Left colon (tissue), 2 donors: ENCODE measurements around the gene PPFIA2. TPM values are rescaled to one million over a fixed set of nuclear protein-coding genes. Genes with fewer than 3 reads are reported as not detected.
A peak's percentile ranks its signal among the peaks of the same experiment; 100 is the strongest.
"Not testable (repeated sequence)": the region's sequence is repeated elsewhere in the genome, so short reads cannot be mapped to it uniquely, and the experiment has no call there.

Source experiments
- ATAC-seq: fragments of 200-7000 bp; cut with Tn5 transposase; one replicate; pipeline ENCODE4 v1.9.1; 2020; ENCODE audit warnings: mild to moderate bottlenecking, moderate library complexity
- DNase-seq, 2 donors: peaks; one replicate each; pipeline ENCODE4 v3.0.0-alpha.2; 2020
- intact Hi-C, 2 donors: fragments of 100-400 bp; cut with DNase I in 1 of 2; cut with micrococcal nuclease in 1 of 2; formaldehyde crosslinking; loops; one replicate each; pipeline versions ENCODE4 v1.11.2 to v1.14.0; 2022; cut with DNase I, micrococcal nuclease
- total RNA-seq, 2 donors: library from RNA; stranded (reverse); fragmentation: NEBNext Ultra II Directional; extraction: Animal tissue kit (Norgen Biotek cat#: 25700); gene quantifications; one replicate each; pipeline ENCODE4 v1.2.1, GENCODE V29; 2021
- donor health status: DM: no; HTN: no; CAD: no.
- donor health status: DM: yes; HTN: yes; CAD: no.

The PPFIA2 gene
- total RNA-seq, 2 donors from 2014 or later = 1.1 to 2.2 TPM

DNA sequence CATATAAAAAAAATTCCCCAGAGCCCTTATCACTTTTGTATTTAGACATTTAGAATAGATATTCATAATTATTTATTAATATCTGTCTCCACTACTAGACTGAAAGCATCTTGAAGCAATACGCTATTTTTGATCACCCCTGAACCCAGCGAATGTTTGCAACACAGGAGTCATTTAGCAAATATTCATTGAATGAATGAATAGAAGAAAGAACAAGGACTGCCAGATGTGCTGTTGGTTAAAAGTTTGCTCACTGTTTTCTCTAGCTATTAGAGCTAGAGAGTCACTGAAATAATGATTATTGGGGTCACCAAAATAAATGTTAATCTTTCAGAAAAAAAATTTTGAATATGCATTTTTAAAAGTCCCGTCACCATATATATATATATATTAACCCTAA is 506.9 kb downstream of the PPFIA2 start:
- ATAC-seq = no peak
- no peak for DNase-seq
- intact Hi-C loops = no loop called here

DNA sequence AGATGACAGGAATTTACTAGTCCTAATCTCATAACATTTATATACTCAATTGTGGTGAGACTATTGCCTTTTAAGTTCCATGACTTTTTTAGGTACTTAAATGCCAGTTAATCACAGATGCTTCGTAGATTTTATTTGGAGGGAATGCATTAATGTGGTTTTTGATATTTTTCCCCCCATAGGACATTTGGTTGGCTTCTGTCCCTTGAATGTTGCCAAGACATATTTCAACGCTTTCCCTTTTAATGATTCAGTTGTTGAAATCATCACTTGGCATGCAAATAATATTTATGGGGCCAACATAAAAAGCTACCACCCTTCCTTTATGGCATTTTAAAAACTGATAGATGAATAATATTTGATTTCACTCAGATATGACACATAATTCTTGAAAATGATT is 509.2 kb downstream of the PPFIA2 start:
- no peak for ATAC-seq

DNA sequence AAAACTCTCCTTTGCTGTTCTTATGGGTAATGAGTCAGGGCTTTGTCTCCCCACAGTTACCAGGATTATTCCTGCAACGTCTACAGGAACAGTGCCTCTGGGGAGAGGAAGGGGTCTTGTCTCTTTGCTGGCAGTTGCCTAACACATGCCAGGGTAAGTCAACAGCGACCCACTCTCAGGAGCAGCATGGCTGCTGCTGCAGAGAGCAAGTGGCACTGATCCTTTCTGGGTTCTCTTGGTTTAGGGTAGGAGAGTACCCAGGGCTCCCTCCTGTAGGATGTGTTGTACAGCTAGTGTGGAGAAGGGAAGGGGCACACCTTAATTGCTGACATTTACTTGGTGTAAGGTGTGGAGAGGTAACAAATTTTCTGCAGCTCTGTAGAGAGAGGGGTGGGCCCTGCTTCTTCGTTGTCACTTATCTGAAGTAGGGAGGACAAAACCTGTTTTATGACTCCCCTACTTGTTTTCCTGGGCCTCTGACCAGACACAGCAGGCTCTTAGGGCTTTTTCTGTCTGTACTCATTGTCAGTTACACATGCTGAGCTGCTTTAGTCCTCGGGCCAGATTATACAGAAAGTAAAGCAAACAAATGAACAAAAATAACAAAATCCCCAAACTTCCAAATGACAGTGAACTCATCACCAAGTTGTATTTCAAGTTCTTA is 513.1 kb downstream of the PPFIA2 start:
- intact Hi-C loops = no loop called here
- ATAC-seq (peak; percentile 38), DNase-seq (no peak)

More for the DNA sequence above, 509.2 kb downstream of the PPFIA2 start:
- DNase-seq = no peak
- intact Hi-C loops = no loop called here

DNA sequence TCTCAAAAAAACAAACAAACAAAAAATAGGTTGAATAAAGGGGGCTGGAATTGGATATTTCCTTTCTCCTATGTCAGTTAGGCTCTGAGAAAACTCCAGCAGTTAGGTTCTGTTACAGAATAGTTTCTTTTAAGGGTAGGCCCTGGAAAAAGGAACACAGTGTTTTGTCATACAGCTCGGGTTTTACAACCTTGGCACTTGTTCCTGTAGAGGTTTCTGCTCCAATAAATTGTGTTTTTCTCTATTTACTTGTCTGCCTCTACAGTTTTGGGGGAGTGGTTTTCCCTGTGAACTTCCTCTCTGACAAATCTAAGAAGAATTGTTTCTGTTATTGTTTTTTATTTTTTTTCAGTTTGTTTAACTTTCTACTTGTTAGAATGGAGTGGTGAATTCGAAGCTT is 513.7 kb downstream of the PPFIA2 start:
- ATAC-seq (peak; percentile 78), DNase-seq (no peak)
- intact Hi-C loops = no loop called here

DNA sequence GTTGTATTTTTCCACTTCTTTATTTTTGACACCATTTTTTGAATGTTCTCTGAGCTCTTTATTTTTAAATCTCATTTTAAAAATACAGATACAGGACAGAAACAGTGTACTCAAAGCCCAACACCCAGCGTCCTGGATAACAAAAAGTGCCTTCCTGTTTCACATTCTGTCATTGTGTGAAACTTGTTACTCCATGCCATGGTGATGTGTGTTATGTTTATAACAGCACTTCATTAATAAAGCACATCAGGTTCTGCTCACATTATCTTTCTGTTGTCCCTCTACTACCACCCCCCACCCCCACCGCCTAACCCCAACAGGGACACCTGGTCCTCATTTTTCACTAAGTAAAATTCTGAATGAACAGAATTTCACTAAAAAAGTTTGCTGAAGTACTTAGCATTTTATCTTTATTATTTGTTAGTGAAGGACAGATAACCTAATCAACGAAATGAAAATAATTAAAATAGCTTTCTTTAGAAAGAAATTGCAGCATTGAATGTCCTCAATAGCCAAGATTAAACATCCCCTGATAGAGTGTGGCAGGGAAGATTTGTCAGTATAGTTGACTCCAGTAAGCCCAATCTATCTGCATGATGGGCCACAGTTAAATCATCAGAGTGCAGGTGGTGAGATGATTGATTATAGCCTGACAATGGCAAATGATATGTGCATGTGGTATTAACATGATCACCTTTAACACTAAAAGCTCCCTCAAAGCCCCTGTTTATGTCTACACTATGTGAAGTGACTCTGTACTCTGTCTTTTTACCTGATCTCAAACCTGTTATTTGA is 527.4 kb downstream of the PPFIA2 start:
- intact Hi-C loops = no loop called here
- ATAC-seq (no peak), DNase-seq (no peak)

DNA sequence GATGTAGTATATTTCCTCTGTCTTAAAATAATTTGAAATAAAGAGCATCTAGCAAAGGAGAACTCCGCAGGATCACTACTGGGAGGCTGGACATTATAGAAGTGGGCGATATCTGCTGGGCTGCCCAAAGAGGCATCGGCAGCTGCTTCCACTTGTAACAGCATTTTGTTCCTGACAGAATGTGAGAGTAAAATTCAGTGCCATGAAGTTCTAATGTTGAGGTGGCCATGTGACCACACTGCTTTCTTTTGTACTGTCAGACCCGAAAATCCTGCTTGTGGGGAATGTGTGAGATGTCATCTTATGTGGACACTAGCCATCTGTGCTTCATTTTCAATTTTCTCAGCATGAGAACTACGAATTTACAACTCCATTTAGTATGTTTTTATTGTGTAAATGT is 529.4 kb downstream of the PPFIA2 start:
- intact Hi-C loops = no loop called here
- DNase-seq = no peak
- ATAC-seq = no peak

DNA sequence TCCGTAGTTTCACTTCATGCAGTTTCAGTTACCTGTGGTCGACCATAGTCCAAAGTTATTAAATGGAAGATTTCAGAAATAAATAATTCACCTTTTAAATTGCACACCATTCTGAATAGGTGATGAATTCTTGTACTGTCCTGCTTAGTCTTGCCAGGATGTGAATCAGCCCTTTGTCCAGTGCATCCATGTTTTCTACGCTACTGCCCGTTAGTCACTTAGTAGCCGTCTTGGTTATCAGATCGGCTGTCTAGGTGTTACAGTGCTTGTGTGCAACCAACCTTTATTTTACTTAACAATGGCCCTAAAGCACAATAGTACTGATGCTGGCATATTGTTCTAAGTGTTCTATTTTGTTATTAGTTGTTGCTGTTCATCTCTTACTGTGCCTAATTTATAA is 534.5 kb downstream of the PPFIA2 start:
- no peak for ATAC-seq
- no peak for DNase-seq
- intact Hi-C loops = no loop called here

DNA sequence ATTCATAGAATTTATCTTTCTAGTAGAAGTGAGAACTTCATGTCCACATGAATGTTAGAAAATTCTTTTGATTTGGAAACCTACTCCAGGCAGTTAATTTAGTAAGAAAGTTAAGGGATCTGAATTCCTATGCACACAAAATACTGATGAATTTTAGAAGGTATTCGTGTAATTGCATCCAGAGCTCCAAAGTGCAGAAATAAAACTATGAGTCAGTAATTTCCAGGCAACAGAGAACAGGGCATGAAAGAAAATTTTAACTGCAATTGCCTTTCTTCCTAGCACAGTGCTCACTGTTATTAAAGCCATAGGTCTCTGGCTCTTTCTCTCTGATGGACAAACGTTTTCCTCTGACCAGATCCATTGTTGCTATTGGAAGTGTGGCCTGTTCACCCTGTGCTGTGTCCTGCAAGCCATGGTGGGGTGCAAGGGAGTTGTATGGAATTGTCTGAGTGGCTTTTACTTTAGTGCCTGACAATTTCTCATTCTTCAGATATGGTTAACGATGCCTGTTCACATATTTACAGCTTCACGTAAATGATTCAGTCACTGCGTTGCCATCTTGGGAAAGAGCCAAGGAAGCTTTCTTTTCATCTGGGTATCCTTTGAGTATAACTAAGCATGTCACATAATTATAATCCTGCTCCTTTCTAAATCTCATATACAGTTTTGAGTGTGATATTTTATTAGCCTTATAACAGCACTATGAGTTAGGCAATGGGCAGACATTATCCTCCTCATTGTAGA is 536.1 kb downstream of the PPFIA2 start:
- DNase-seq (no peak), ATAC-seq (no peak)
- intact Hi-C loops = no loop called here

DNA sequence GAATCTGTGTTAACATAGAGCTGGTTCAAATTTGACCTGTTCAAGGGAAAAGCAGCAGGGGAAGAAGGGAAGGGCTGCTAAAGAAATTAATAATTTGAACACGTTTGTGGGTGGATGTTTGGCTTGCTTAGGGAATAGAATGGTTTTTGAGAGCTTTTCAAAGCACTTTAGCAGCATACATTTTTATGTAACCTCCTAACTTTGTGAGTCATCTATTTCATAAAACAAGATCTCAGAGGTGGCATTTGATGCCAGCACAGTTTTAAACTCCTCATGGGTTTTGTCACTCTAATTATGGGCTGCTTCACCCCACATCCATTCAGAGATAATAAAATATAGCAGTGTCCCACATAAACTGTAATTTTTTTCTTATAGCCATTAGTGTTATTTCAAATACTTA is 537.5 kb downstream of the PPFIA2 start:
- DNase-seq (no peak), ATAC-seq (no peak)
- intact Hi-C loops = no loop called here

DNA sequence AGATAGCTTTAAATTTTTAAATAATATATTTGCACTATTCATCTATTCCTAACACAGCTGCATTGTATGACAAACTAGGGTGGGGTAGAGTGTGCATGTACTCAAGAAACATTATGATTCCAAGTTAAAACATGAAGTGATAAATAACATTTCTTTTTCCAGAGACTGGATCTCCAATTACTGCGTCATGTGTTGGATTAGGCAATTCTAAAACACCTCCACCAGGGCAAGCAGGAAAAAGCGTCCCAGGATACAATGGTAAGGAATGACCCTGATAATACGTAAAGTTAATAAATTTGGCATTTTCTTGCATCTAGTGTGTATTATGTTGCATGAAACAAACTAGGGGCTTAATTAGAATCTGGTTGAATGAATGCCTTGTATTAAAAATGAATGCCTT is 542.4 kb downstream of the PPFIA2 start:
- intact Hi-C loops = no loop called here
- no peak for ATAC-seq
- no peak for DNase-seq

DNA sequence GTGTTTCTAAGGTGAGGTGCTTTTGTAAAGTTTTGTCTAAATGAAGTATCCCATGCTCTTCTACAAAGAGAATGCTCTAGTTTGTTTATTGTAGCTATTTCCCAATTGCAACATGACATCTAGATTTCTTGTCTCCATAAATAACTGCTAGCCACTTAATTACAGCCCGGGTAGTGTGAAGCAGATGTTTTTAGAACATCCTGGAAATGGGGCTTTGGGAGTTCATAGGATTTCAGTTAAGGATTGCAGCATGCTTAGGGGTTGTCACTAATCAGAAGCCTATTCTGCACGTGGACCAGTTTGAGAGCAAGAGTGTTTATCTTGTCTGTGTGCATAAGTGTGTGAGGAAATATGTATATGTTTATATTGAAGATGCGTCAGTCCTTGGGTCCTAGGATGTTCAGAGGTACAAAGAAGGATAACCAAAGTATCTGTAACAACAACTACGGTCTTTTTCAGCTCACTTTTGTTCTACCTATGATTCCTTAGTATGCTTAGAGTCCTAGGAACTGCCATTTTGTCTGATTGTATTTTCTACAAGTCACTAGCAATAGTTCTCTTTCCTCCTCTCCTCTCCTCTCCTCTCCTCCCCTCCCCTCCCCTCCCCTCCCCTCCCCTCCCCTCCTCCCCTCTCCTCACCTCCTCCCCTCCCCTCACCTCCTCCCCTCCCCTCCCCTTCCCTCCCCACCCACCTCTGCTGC is 546.0 kb downstream of the PPFIA2 start:
- intact Hi-C loops = no loop called here
- DNase-seq (no peak), ATAC-seq (no peak)

DNA sequence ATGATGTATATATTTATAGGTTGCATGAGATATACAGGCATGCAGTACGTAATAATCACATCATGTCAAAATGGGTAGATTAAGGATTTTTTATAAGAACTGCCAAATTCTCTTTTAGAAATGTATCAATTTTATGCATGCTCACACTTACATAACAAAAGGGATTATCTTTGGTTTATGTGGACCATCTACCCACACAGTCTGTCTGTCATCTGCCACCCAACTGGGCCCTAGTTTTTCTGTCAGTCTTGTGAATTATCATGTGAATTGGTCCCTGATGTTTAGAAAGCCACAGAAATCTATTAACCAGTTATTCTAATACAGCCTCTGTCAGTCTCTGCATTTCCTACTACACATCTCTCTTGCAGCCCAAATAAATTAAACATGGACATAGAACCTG is 547.8 kb downstream of the PPFIA2 start:
- no peak for DNase-seq
- intact Hi-C loops = no loop called here
- no peak for ATAC-seq

DNA sequence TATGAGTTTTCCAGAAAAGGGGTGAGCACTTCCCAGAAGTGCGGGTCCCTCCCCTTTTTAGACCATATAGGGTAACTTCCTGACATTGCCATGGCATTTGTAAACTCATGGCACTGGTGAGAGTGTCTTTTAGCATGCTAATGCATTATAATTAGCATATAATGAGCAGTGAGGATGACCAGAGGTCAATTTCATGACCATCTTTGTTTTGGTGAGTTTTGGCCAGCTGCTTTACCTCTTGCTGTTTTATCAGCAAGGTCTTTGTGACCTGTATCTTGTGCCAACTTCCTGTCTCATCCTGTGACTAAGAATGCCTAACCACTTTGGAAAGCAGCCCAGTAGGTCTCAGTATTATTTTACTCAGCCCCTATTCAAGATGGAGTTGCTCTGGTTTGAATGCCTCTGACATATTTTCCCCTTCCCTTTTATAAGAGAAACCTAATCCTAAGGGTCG is 549.4 kb downstream of the PPFIA2 start:
- intact Hi-C loops, ATAC-seq, DNase-seq: not testable (repeated sequence)

DNA sequence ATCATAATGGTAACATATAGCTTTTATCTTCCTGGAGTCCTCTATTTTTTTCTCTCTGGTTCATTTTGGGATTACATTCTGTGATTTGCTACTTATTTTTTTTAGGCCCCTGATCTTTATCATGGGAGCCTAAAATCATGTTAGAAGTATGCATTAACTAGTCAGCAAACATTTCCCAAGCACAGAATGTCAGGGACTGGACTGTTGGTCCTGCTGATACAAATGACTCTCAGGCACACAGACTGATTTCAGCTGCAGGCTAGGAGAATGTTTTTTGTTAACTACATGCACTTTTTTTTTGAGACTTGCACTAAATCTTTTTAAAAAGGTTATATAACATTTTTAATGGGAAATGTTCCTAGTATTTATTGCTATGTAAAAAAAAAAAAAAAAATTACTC is 550.1 kb downstream of the PPFIA2 start:
- ATAC-seq (no peak), DNase-seq (no peak)
- intact Hi-C loops = no loop called here

DNA sequence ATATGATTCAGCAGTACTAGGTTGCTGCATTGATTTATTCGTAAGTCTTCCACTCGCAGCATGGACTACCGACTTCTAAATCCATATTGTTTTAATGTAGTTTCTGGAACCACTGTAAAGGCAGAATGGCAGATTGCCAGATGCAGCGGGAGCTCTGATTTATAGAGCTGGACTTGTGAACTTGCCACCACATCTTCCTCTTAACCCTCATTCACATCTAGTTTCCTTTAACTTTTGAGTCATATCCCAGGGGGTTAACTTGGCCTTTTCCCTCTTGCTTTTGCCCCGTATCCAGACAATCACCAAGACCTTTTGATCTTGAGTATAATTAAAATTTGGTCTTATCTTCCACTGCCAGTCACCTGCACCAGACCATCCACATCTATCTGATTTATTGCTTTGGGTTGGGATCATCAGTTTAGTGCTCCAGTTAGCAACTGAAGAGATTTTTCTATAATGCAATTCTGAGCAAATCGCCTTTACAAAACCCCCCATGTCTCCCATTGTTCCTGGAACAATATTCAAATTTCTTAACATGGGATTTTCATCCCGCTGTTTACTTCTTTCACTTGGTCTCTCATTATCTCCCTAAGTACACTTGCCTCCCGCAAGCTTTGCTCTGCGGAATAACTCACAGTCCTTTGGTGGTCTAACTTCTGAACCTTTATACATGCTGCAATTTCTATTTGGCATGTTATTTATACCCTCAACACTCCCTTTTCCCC is 550.8 kb downstream of the PPFIA2 start:
- ATAC-seq = peak; percentile 76
- peak; percentile 48 to 67 for DNase-seq
- intact Hi-C loops = no loop called here
